ENCODE data around the gene FYN.

FYN gene

DNA sequence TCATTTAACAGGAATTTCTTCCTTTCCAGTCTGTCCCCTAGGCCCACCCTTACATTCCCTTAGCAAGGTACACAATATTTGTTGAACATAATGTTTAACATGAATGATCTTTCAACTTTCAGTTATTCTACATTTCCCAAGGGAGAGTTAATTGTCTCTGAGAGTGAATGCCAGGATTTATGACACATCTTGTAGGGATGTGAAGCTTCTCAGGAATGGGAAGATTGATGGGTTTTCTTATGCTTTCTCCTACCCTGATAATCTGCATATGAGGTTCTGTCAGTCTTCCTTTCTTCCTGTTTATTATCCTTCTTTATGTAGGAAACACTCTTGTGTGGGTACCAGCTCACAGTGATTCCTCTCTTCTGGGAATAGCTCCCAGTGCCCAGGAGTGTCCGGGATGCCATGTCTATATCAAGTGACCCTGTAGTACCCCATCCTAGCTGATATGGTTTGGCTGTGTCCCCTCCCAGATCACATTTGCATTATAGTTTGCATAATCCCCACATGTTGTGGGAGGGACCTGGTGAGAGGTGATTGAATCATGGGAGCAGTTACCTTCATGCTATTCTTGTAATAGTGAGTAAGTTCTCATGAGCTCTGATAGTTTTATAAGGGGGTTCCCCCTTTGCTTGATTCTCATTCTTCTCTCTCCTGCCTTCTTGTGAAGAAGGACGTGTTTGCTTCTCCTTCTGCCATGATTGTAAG, 7.1 kb upstream of the FYN start:
- DNase-seq, result peak; percentile 86

DNA sequence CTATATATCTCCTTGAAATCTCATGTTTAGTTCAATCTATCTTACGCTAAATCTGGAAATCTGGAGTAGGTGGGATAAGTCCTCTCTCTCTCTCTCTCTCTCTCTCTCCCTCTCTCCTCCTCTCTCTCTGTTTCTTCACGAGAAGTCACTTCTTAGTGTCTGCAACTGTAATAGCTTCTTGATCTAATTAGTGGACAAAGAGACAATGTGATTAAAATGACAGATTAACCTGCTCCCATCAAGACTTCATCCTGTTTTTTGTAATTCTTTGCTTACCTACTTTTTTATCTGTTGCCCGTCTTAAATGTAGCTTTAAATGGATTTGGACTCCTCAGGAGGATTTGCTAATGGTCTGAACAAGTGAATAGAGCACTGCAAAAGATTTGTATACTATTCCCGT, 2.5 kb upstream of the FYN start:
- DNase-seq, result no peak

DNA sequence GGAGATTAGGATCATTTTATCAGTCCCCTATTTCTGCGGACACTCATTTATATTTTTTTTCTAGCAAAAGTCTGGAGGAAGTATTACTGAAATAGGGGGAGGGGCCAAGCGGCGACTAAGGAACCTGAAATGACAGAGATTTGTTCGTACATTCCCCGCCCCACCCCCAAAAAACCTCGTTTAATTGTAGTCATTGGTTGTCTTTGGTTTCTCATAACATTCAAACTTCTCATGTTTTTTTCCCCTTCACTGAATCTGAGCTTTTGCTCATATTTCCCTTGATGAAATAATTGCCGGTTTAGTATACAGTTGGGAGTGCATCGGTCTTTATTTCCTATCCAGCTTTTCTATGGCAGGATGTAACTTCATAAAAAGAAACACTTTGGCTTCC, 768 bp upstream of the FYN start:
- no peak for DNase-seq

DNA sequence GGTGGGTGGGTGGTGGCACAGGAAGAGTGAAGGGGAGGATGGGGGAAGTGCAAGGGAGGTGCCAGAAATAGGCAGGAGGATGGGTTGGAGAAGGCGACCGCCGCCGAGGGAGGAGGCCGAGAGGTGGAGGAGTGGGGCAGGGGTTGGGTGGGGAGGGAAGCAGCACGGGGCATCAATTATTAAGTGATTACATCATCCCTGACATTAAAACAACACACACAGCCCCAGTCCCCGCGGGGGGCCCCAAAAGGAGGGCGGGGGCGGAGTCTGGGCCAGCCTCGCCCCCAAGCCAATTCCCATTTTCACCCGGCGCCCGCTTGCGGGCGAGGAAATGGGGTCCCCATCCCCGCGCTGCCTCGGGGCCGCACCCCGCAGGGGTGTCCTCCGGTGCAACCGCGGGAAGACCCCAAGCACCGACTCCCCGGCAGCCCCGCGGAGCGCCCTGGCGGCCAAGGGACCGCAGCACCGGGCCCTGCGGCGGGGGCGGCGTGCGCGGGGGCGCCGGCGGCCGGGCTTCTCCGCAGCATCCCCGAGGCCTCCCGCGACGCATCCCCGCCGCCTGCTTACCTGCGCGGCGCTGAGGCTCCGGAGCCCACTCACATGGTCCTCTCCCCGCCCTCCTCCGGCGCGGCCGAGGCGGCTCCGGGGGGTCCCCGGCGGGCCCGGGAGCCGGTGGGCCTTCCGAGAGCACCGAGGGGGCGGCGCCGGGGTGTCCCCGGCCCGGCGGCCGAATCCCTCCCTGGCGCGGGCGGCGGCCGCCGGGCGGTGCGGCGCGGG, 663 bp downstream of the FYN start:
- DNase-seq, result peak; percentile 47

DNA sequence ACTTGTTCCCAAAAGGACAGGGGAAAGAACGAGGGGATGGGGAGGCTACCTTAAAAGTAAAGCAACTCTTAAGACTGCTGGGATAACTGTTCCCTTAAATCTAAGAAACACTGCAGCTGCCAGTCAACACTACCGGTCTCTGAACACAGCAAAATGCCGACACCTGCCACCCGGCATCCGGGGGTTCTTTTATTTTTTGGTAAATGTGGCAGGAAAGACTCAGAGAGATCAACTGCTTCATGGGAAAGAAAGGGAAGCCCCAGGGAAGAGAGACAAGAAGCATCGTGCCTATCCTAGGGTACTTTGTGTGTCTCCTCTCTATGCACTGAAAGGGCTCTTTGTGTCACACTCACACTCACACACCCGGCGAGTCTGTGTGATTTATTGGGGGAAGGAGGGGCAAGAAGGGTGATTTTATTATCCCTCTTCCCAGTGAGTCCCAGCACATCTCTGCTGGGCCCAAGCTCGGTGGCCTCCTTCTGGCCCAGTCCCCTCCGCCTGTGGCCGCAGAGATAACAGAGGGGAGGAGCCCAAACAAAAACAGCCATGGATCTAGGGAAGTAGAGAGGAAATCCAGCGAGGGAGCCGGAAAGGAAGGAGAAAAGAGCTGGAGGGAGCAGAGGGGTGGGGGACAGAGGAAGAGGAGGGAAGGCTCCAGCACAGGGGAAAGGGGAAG, 1.4 kb downstream of the FYN start:
- peak; percentile 12 for DNase-seq

DNA sequence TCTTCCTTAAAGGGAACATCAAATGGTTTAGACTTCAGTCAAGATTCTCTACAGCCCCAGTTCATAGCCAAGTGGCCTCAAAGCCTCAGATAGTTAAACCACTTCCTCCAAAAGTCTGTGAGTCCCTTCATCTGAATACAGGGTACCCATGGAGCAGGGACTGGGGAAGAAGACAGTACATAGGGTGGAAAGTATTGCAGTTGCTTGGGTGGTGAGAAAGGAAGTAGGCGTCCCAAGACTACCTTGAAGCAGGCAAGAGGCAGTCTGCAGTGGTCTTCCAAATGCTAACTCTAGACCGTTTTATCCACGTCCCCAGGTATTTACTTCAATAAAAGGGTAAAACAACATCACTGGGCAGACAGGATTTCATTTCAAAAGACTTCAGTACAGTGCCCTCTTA, 2.0 kb downstream of the FYN start:
- no peak for DNase-seq

DNA sequence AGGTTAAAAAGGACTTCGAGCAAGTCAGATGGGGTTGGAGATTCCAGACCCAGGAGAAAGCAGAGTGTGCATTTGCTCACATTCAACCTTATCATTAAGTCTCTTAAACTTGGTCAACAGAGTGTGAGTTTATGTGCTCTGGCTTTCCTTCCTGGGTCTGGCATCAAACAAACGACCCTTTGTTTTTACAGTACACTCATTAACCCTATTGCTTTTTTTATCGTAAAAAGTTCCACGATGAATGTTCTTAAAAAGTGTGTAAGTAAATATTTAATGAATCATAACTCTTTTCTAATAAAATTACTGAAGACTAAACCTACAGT, 2.5 kb downstream of the FYN start:
- no peak for DNase-seq

DNA sequence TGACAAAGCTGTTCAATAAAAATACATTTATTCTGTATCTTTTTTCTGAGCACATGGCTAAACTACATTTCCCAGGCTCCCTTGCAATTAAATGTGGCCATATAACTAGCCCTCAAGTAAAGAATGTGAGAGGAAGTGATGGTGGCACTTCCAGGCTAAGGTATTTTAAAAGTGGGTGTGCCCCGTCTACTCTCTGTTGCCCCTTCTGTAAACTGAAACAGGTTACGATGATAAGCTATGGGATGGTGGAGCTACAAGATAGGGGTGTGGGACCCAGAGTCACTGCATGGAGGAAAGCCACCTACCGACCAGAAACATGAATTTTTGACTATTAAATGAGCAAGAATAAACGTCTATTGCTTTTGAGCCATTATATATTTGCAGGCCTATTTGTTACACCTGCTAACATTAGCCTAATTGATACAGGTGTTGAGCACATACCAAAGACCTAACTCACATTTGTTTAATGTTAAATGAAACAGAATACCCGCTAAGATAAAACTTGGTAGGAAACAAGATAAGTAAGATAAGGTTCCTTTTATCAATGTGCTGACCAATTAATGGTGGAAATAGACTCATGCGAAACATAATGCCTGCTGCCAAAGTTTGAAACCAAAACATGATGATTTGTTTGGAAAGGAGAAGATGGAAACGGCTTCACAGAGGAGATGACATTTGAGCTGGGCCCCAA, 3.1 kb downstream of the FYN start:
- no peak for DNase-seq

DNA sequence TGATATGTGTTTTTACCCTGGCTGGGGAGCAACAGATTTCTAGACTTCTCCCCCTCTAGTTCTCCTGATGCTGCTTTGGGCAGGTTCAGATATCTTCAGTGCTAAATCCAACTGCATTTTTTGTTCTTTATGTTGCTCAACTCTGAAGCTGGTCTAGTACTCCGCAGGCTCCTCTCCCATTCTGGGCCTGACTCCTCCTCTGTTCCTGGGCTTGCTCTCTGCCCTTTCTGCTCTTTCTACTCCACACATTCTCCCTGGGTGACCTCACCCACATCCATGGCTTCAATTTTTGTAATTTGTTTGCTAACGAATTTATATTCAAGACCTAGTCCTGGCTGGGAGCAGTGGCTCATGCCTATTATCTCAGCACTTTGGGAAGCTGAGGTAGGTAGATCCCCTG, 6.4 kb downstream of the FYN start:
- DNase-seq, result no peak

DNA sequence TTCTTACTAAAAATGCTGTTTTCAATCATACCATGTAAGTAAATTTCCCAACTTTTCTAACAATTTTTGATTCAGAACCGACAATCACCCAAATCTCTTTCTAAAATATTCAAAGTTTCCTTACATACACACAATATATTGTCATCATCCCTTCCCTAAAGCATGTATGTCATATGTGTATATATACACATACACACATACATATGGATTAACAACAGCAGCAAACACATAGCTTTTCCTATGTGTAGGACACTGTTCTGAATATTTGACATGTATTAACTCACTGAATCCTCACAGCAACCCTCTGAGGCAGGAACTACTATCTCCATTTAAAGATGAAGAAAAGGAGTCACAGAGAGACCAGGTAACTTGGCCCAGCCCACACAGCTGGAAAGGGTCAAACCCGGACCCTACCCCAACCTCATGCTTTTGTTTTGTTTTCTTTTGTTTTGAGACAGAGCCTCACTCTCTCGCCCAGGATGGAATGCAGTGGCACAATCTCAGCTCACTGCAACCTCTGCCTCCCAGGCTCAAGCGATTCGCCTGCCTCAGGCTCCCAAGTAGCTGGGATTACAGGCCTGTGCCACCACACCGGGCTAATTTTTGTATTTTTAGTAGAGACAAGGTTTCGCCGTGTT, 7.2 kb downstream of the FYN start:
- no peak for DNase-seq

DNA sequence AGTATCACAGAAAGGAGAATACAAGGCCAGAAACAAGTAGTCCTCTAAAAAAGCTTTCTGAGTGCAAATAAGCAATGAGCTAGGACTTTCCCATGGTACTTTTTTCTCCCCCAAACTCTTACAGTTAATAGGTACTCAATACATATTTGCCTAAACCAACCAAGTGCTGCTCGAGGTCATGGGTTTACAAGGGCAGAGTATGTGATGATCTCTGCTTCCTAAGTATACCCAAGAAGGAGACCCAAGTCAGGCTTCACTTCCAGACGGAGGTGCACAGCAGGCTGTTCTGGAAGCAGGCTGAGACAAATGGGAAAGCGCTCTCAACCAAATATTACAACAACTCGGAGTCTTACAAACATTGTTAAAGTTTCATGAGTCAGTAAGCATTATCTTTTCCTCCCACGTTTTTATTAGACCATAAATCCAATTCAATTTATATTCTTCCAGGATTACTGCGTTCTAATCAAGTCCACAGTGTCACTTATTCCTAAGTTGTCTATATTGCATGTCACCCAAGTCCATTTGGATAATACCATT, 8.1 kb downstream of the FYN start:
- no peak for DNase-seq

DNA sequence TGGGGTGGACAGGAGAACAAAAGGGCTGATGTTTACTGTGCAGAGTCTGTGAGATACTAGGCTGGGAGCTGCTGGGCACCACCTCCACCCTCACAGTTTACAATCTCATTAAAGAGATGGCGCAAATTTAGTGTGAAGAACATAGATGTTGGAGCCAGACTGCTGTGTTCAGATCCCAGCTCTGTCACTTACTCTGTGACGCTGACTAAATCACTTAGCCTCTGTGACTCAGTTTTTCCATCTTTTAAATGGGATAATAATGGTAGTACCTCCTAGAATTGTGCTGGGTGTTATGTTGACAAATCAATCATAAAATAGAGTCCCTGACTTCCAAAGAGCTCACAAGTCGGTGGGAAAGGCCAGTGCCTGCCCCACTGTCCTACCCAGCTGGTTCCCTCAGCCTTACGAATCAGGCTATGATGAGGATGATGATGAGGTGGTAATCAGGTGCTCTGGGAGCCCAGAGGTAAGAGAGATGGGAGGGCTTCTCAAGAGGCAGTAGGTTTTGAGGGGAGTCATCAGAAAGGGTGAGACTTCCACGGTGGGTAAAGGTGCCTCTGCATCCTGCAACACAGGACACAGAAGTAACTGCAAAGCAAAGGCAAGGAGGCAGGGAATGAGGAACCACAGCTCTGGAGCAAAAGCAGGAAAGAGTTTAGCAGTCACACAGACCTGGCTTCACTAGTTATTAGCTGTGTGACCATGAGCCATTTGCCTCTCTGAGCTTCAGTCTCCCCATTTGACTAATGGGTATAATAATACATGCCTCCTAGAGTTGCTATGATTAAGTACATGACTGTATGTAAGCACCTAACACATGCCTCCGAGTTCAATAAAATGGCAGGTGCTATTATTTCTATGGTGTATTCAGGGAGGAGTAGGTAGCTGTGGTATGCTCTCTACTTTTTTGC, 8.9 kb downstream of the FYN start:
- no peak for DNase-seq

DNA sequence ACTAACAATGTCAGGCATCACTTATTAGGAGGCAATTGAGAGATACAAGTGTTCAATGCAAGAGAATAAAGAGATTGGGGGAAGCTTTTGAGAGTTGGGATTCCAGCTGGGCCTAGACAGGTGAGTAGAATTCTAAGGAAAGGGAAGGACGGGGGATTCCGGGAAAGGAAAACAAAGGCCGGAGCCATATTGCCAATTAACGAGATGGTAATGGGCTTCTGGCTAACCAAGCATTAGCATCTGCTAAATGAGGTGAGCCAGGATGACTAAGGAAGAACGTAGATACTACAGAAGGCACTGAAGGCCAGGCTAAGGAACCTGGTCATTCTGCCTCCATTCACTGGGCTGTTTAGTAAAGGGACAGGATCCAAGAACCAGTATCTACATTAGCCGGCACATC, 10.5 kb downstream of the FYN start:
- no peak for DNase-seq

DNA sequence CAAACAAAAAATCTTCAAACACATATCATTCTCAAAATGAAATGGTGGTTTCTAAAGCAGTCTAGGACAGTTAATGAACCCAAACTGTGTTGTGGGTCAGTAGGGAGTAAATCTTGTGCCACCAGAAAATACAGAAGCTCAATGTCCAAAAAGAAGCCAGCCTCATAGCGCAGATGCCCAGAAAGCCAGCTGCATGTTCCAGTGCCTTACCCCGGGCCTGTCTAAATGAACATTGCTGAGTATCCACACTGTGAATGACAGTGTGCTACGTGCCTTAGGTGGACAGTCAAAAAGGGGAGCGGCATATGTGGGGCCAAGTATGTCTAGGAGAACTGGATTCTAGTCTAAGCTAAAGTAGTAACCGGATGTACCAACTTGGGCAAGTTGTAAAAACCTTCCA, 10.9 kb downstream of the FYN start:
- no peak for DNase-seq

DNA sequence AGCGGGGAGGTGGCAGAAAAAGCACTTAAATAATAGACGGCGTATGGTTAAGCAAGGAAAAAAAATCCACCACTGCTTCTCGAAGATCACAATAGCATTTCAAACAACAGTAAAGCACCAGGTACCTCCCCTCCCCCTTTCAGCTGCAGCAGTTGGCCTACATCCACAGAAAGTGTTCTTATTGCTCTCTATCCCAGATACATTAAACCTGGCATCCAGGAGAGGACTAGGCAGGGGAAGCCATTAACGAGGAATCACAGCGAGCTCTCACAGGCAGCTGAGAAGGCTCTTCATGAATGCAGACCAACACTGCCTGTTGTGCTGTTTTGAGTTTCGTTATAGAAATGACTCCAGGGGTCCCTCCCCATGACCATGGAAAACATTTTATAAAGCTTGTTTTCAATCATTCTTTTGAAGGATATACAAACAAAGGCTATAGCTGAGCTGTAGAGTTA, 11.8 kb downstream of the FYN start:
- DNase-seq, result no peak

DNA sequence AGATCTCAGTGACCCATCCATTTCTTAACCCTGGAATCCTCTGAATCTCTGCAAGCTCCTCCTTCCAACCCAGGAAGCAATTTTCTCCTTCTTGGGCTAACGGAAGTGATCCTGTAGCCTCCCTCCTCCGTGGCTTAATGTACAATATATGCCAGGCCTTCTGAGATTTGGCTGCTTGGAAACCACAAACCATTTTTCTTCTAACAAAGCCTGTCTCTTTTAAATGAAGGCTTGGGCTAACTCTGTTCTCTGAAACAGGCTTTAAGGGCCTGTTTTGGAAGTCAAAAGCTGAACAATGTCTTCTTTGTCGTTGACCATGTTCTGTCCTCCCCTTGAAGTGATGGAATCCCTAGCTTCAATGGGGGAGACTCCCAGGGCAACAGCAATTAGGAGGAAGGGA, 14.9 kb downstream of the FYN start:
- DNase-seq, result no peak

DNA sequence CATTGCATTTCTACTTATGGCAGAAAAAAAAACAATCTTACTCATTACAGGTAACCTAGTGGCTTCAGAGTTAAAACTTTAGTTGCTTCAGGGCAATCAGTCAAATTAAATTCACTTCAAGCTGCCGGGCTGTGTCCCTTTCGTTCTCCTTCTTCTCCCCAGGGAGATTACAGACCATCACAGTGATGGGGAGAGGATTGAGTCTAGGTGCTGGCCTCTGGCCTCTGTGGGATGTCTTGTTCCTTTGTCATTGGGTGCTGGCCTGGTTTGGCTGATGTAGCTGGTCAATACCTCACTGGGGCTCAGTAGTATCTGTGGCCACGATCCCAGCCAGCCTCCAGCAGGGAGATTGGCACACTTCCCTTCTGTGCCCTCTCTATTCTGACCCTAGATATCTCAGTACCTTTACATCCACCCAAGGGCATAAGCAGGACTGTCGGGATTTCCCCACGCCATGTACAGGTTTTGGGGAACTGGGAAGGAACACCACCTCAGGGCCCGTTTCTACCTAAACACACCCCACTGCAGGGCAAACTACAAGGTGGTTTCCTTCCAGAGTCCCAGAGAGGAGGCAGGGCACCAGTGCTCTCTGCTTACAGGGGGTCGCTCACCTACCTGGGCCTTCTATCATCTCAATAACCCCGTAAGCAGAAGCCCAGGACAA, 15.4 kb downstream of the FYN start:
- no peak for DNase-seq

DNA sequence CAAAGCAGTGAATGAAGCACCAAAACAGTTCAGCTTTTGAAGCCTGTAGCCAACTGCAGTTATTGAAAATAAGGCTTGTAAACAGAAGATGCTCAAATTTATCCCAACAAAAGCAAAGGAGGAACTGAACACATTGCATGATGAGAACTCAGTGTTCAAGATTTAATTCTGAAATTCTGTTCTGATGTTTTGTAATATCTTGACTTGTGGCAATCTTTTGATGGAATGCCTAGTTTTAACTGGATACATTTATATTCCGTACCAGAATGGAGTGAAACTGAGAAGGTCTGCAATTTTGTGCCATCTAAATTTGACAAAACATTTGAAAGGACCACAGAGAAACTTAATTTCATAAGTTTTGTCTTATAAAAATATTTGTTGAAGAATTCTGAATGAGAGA, 17.5 kb downstream of the FYN start:
- DNase-seq, result no peak

DNA sequence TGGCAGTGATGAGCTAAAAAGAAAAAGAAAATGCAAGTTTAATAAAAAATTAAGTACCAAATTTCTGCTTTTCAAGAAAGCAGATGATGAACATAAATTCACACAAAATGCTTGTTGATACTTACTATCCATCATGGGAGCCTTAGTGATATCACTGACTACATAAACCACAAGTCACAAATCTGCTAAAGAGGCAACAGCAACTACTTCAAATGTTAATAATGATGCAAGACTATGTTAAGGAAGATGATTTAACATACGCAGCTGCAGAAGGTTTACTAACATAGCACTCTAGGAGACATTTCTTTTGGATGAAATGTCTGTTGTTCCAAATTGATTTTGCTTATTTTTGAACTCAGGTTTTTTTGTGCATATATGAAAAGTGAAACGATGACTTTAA, 18.6 kb downstream of the FYN start:
- DNase-seq, result peak; percentile 65

DNA sequence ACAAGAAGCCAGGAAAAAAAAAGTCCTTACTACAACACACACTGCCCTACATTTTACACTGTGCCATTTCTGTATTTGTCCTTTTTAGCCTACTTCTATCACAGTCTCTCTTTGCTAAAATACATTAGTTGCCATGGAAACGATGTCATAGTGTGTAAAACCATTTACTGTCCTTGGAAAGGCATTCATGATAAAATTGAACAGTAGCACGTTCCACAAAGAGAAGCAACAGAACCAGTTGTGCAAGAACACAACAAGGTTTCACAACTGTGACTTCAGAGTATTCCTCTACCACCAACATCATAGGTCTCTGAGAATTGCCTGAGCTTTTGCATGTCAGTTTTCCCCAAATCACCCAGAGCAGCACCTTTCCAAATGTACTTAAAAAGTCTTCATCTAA, 20.5 kb downstream of the FYN start:
- DNase-seq, result no peak
